PC-3 (cell line): Measurements from ENCODE around the gene NFATC1. TPM values are rescaled to one million over a fixed set of nuclear protein-coding genes. Genes with fewer than 3 reads are reported as not detected.

ENCODE experiments used
- ATAC-seq: fragments of 200-7000 bp; cut with Tn5 transposase; 2 replicates; pipeline ENCODE4 v1.9.1; 2020; ENCODE audit warnings: mild to moderate bottlenecking, moderate library complexity
- BruUV-seq: library from RNA; stranded (reverse); fragments of 400-500 nt; replicated peaks from 2 replicates; lab custom pipeline; 2021; lab: Mats Ljungman, UMichigan
- CTCF ChIA-PET: fragments of 300-600 bp; sonication (Branson Sonifier 250); formaldehyde crosslinking; loops from one replicate; lab custom pipeline; 2022; ENCODE audit warnings: antibody characterized with exemption; lab: Charles Lee
- POLR2A ChIA-PET: fragments of 300-600 bp; sonication (Branson Sonifier 250); formaldehyde crosslinking; loops from one replicate; lab custom pipeline; 2022; ENCODE audit warnings: antibody characterized with exemption; ENCODE audit not compliant: unreplicated experiment; lab: Charles Lee
- DNase-seq: peaks from one replicate; pipeline ENCODE4 v3.0.0-alpha.2; 2015
- H2AFZ ChIP-seq: fragments of 300-600 bp; sonication (generic); 2 replicates; pipeline ENCODE4 v1.6.0; 2016; ENCODE audit warnings: antibody characterized with exemption, low read length
- H3F3A ChIP-seq: fragments of 300-600 bp; sonication (generic); one replicate; pipeline ENCODE4 v1.6.0; 2017; ENCODE audit warnings: antibody characterized with exemption, low read length, control low read depth, mild to moderate bottlenecking; ENCODE audit not compliant: unreplicated experiment
- H3K27ac ChIP-seq: fragments of 300-600 bp; sonication (generic); 2 replicates; pipeline ENCODE4 v1.5.1; 2016; ENCODE audit warnings: mild to moderate bottlenecking, low read length
- H3K27me3 ChIP-seq: fragments of 300-600 bp; sonication (generic); 2 replicates; pipeline ENCODE4 v1.6.1; 2016; ENCODE audit warnings: low read length, mixed read lengths
- H3K36me3 ChIP-seq: fragments of 300-600 bp; sonication (generic); 2 replicates; pipeline ENCODE4 v1.6.1; 2016; ENCODE audit warnings: low read depth, mixed run types, low read length, mixed read lengths
- H3K4me1 ChIP-seq: fragments of 300-600 bp; sonication (generic); 2 replicates; pipeline ENCODE4 v1.5.1; 2016; ENCODE audit warnings: low read length; ENCODE audit not compliant: insufficient read depth
- H3K4me2 ChIP-seq: fragments of 300-600 bp; sonication (generic); 2 replicates; pipeline ENCODE4 v1.6.0; 2016; ENCODE audit warnings: low read length
- H3K4me3 ChIP-seq: fragments of 300-600 bp; sonication (generic); 2 replicates; pipeline ENCODE4 v1.5.1; 2016; ENCODE audit warnings: mild to moderate bottlenecking, low read length, mixed read lengths
- H3K79me2 ChIP-seq: fragments of 300-600 bp; sonication (generic); 2 replicates; pipeline ENCODE4 v1.6.1; 2017; ENCODE audit warnings: low read length, mixed read lengths
- H3K9ac ChIP-seq: fragments of 300-600 bp; sonication (generic); 2 replicates; pipeline ENCODE4 v1.6.0; 2016; ENCODE audit warnings: mild to moderate bottlenecking, low read length
- H3K9me2 ChIP-seq: fragments of 300-600 bp; sonication (generic); replicated peaks from 2 replicates; pipeline ENCODE4 v1.6.1; 2016; ENCODE audit warnings: mixed run types, low read length, mixed read lengths
- H3K9me3 ChIP-seq: fragments of 300-600 bp; sonication (generic); 2 replicates; pipeline ENCODE4 v1.6.1; 2016; ENCODE audit warnings: low read length, mixed read lengths
- H4K20me1 ChIP-seq: fragments of 300-600 bp; sonication (generic); 2 replicates; pipeline ENCODE4 v1.6.1; 2016; ENCODE audit warnings: low read length, mixed read lengths
- CTCF ChIP-seq: fragments of 300-600 bp; sonication (generic); conservative IDR thresholded peaks from 2 replicates; pipeline ENCODE4 v1.5.1; 2017; ENCODE audit warnings: antibody characterized with exemption, low read depth, mild to moderate bottlenecking, low read length
- EZH2 ChIP-seq: fragments of 300-600 bp; sonication (generic); IDR thresholded peaks from one replicate; pipeline ENCODE4 v1.6.1; 2017; ENCODE audit warnings: antibody characterized with exemption, mild to moderate bottlenecking, low read length; ENCODE audit not compliant: unreplicated experiment
- EZH2phosphoT487 ChIP-seq: fragments of 300-600 bp; sonication (generic); IDR thresholded peaks from 2 replicates; pipeline ENCODE4 v1.6.1; 2018; ENCODE audit warnings: mild to moderate bottlenecking, antibody characterized with exemption, low read length, borderline replicate concordance
- intact Hi-C: fragments of 100-400 bp; cut with micrococcal nuclease; formaldehyde crosslinking; loops from 2 replicates; pipeline ENCODE4 v1.9.0; 2023
- total RNA-seq: library from RNA; depleted of rRNA; stranded (reverse); fragments of >200 nt; gene quantifications from 2 replicates; pipeline ENCODE4 v1.2.3, GENCODE V29; 2014

Gene NFATC1
- total RNA-seq, 1 experiment from 2014 or later, result 5.9 TPM

- intact Hi-C loops, result no loop called here
- Histone ChIP-seq H3K4me3 (no peak overlapping the region), H3K4me2 (no peak overlapping the region), H3K27ac (no peak overlapping the region), H3K9ac (no peak overlapping the region), H3K9me3 (no peaks in the 10 kb centered on the region), H3K4me1 (no peaks in the 10 kb centered on the region), H3K27me3 (no peaks in the 10 kb centered on the region), H3K36me3 (no peaks in the 10 kb centered on the region), H3K9me2 (no peaks in the 10 kb centered on the region), H4K20me1 (no peaks in the 10 kb centered on the region), H3F3A (no peaks in the 10 kb centered on the region), H2AFZ (no peak overlapping the region), H3K79me2 (no peaks in the 10 kb centered on the region)
- no peak for TF ChIP-seq CTCF
- TF ChIP-seq EZH2phosphoT487, result no peak
- no peak for TF ChIP-seq EZH2
- ATAC-seq (no peak), DNase-seq (no peak)
- ChIA-PET POLR2A (no interaction called here), CTCF (no interaction called here)
- no TSS peak for BruUV-seq
Observed at GRCh38 chr18:79491081-79491551, 95.4 kb downstream of the NFATC1 start.

GRCh38 chr18:79493211-79493800 lies 97.6 kb downstream of the NFATC1 start:
- no peak overlapping the region for H3K9ac ChIP-seq
- H3K9me2 ChIP-seq, result no peaks in the 10 kb centered on the region
- H3K27me3 ChIP-seq, result no peaks in the 10 kb centered on the region
- POLR2A ChIA-PET, result no interaction called here
- DNase-seq (no peak), ATAC-seq (no peak)
- H4K20me1 ChIP-seq, result no peaks in the 10 kb centered on the region
- CTCF ChIA-PET, result no interaction called here
- H3K4me2 ChIP-seq, result no peak overlapping the region
- H3K9me3 ChIP-seq, result no peaks in the 10 kb centered on the region
- no peak overlapping the region for H3K27ac ChIP-seq
- H3K79me2 ChIP-seq, result no peaks in the 10 kb centered on the region
- TF ChIP-seq EZH2 (no peak), CTCF (no peak), EZH2phosphoT487 (no peak)
- intact Hi-C loops, result no loop called here
- no peak overlapping the region for H2AFZ ChIP-seq
- H3K4me3 ChIP-seq, result no peak overlapping the region
- no peaks in the 10 kb centered on the region for H3K4me1 ChIP-seq
- no peaks in the 10 kb centered on the region for H3K36me3 ChIP-seq
- H3F3A ChIP-seq, result no peaks in the 10 kb centered on the region
- no TSS peak for BruUV-seq

GRCh38 chr18:79493801-79494211 lies 98.1 kb downstream of the NFATC1 start:
- DNase-seq (no peak), ATAC-seq (no peak)
- H4K20me1 ChIP-seq, result no peaks in the 10 kb centered on the region
- intact Hi-C loops, result no loop called here
- no peak overlapping the region for H3K27ac ChIP-seq
- H3K4me1 ChIP-seq, result no peaks in the 10 kb centered on the region
- H3K4me2 ChIP-seq, result no peak overlapping the region
- H3K27me3 ChIP-seq, result no peaks in the 10 kb centered on the region
- no peak overlapping the region for H2AFZ ChIP-seq
- no peaks in the 10 kb centered on the region for H3K79me2 ChIP-seq
- CTCF ChIA-PET, result no interaction called here
- H3K36me3 ChIP-seq, result no peaks in the 10 kb centered on the region
- no peak overlapping the region for H3K4me3 ChIP-seq
- H3F3A ChIP-seq, result no peaks in the 10 kb centered on the region
- no peaks in the 10 kb centered on the region for H3K9me2 ChIP-seq
- TF ChIP-seq EZH2, result no peak
- no peak for TF ChIP-seq CTCF
- no peak for TF ChIP-seq EZH2phosphoT487
- no TSS peak for BruUV-seq
- 0 out of 2 replicates have a peak, but pooled peaks cover under 1% of the 10 kb centered on the region for H3K9me3 ChIP-seq
- POLR2A ChIA-PET, result no interaction called here
- no peak overlapping the region for H3K9ac ChIP-seq
